Measurements from ENCODE around the gene STEAP2.

STEAP2 gene

DNA sequence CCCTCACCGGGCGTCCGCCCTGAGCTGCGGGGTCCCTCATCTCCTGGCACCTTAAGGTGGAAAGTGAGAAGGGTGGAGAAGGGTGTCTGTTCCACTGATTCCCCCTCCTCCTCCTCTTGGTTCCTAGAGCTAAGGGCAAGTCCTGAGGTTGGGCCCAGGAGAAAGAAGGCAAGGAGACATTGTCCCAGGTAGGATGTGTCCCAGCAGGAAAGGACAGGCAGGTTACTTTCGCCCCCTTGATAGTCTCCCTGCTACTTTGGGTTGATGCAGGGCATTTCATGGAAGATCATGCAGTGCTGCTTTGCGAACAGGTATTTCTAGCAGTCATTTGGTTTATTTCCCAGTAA is 582 bp downstream of the STEAP2 start:
- no peaks in the 10 kb centered on the region for H4K20me1 ChIP-seq (ENCODE audit: insufficient read depth, low read length, poor library complexity, severe bottlenecking)
- no peaks in the 10 kb centered on the region for H3K4me1 ChIP-seq (ENCODE audit: insufficient read depth, low read length, poor library complexity, severe bottlenecking)
- H3K9me2 ChIP-seq (replicated peaks; ENCODE audit: low read depth, low read length): no peaks in the 10 kb centered on the region
- no peak overlapping the region for H3K4me3 ChIP-seq (ENCODE audit: low read length, poor library complexity, severe bottlenecking)
- no peaks in the 10 kb centered on the region for H3K9me3 ChIP-seq (ENCODE audit: insufficient read depth, low read depth, low read length)
- H2AFZ ChIP-seq (ENCODE audit: low read length): no peak overlapping the region
- no peaks in the 10 kb centered on the region for H3K36me3 ChIP-seq (ENCODE audit: insufficient read depth, low read length)
- TF ChIP-seq EZH2phosphoT487 (IDR thresholded peaks at IDR 0.05; ENCODE audit: borderline replicate concordance): no peak
- TF ChIP-seq, protein P1, sequence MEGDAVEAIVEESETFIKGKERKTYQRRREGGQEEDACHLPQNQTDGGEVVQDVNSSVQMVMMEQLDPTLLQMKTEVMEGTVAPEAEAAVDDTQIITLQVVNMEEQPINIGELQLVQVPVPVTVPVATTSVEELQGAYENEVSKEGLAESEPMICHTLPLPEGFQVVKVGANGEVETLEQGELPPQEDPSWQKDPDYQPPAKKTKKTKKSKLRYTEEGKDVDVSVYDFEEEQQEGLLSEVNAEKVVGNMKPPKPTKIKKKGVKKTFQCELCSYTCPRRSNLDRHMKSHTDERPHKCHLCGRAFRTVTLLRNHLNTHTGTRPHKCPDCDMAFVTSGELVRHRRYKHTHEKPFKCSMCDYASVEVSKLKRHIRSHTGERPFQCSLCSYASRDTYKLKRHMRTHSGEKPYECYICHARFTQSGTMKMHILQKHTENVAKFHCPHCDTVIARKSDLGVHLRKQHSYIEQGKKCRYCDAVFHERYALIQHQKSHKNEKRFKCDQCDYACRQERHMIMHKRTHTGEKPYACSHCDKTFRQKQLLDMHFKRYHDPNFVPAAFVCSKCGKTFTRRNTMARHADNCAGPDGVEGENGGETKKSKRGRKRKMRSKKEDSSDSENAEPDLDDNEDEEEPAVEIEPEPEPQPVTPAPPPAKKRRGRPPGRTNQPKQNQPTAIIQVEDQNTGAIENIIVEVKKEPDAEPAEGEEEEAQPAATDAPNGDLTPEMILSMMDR (conservative IDR thresholded peaks at IDR 0.05; ENCODE audit: low read length): no peak
- H3K9ac ChIP-seq (ENCODE audit: low read depth, low read length, poor library complexity, severe bottlenecking): no peak overlapping the region
- no peaks in the 10 kb centered on the region for H3K79me2 ChIP-seq (ENCODE audit: insufficient read depth, low read length)
- H3K4me2 ChIP-seq (ENCODE audit: low read depth, low read length, poor library complexity, severe bottlenecking): no peak overlapping the region
- H3K27me3 ChIP-seq (ENCODE audit: insufficient read depth, low read length, poor library complexity, severe bottlenecking): no peaks in the 10 kb centered on the region
- H3F3A ChIP-seq (ENCODE audit: low read depth): no peaks in the 10 kb centered on the region

DNA sequence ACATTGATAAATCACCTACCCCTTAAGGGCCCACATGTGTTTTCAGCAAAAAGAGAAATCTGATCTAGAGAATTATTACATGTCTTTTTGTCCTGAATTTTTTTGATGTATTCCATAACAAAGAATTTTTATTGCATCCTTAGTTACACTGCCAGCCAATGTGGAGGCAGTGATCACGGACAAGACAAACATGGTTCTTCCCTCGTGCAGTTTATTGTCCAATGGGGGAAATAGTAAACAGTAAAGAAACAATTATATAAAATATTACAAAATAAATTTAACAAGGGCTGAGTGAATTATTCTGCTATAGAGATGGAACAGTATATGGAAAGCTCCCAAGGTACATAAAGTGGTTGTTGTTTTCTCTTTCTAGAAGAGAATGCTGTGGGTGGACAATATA is 2.0 kb downstream of the STEAP2 start:
- no peaks in the 10 kb centered on the region for H4K20me1 ChIP-seq (ENCODE audit: insufficient read depth, low read length, poor library complexity, severe bottlenecking)
- no peaks in the 10 kb centered on the region for H3K4me1 ChIP-seq (ENCODE audit: insufficient read depth, low read length, poor library complexity, severe bottlenecking)
- H3K9ac ChIP-seq (ENCODE audit: low read depth, low read length, poor library complexity, severe bottlenecking): no peak overlapping the region
- H3F3A ChIP-seq (ENCODE audit: low read depth): no peaks in the 10 kb centered on the region
- H3K4me2 ChIP-seq (ENCODE audit: low read depth, low read length, poor library complexity, severe bottlenecking): no peak overlapping the region
- H3K27me3 ChIP-seq (ENCODE audit: insufficient read depth, low read length, poor library complexity, severe bottlenecking): no peaks in the 10 kb centered on the region
- TF ChIP-seq EZH2phosphoT487 (IDR thresholded peaks at IDR 0.05; ENCODE audit: borderline replicate concordance): no peak
- TF ChIP-seq, protein P1 (conservative IDR thresholded peaks at IDR 0.05; ENCODE audit: low read length): no peak
- H3K9me2 ChIP-seq (replicated peaks; ENCODE audit: low read depth, low read length): no peaks in the 10 kb centered on the region
- no peak overlapping the region for H2AFZ ChIP-seq (ENCODE audit: low read length)
- no peak overlapping the region for H3K4me3 ChIP-seq (ENCODE audit: low read length, poor library complexity, severe bottlenecking)
- H3K9me3 ChIP-seq (ENCODE audit: insufficient read depth, low read depth, low read length): no peaks in the 10 kb centered on the region
- no peaks in the 10 kb centered on the region for H3K36me3 ChIP-seq (ENCODE audit: insufficient read depth, low read length)
- no peaks in the 10 kb centered on the region for H3K79me2 ChIP-seq (ENCODE audit: insufficient read depth, low read length)

DNA sequence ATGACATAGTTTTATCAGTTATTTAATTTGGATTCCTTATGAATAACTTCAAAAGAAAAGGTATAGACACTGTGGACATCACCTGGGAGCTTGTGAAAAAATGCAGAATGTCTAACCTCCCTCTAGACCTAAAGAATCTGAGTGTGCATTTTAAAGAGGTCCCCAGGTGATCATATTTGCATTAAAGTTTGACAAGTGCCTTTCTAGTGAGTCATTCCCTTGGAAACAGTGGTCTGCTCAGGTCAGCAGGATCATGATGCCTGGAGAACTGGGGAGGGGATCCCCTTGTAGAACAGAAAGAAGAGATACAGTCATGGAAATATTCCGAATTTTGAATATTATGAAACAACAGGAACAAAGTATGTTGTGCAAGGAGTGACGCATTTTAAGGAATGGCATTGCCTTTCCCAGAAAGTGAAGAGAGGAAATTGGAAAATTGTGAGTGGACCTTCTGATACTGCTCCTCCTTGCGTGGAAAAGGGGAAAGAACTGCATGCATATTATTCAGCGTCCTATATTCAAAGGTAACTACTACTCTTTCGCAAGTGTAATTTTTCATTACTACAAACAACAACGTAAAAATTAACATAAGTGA is 4.6 kb downstream of the STEAP2 start:
- Histone ChIP-seq H3K9me3 (ENCODE audit: insufficient read depth, low read depth, low read length) (no peaks in the 10 kb centered on the region), H3K4me3 (ENCODE audit: low read length, poor library complexity, severe bottlenecking) (no peak overlapping the region), H3K9ac (ENCODE audit: low read depth, low read length, poor library complexity, severe bottlenecking) (no peak overlapping the region), H2AFZ (ENCODE audit: low read length) (no peak overlapping the region), H3K36me3 (ENCODE audit: insufficient read depth, low read length) (no peaks in the 10 kb centered on the region), H3K4me1 (ENCODE audit: insufficient read depth, low read length, poor library complexity, severe bottlenecking) (no peaks in the 10 kb centered on the region), H4K20me1 (ENCODE audit: insufficient read depth, low read length, poor library complexity, severe bottlenecking) (no peaks in the 10 kb centered on the region), H3K4me2 (ENCODE audit: low read depth, low read length, poor library complexity, severe bottlenecking) (no peak overlapping the region), H3K27me3 (ENCODE audit: insufficient read depth, low read length, poor library complexity, severe bottlenecking) (no peaks in the 10 kb centered on the region), H3K9me2 (replicated peaks; ENCODE audit: low read depth, low read length) (no peaks in the 10 kb centered on the region), H3K79me2 (ENCODE audit: insufficient read depth, low read length) (no peaks in the 10 kb centered on the region), H3F3A (ENCODE audit: low read depth) (no peaks in the 10 kb centered on the region)
- TF ChIP-seq, protein P1 (conservative IDR thresholded peaks at IDR 0.05; ENCODE audit: low read length): no peak
- TF ChIP-seq EZH2phosphoT487 (IDR thresholded peaks at IDR 0.05; ENCODE audit: borderline replicate concordance): no peak
